ENCODE results near the gene TRAF3IP1. TPM values are rescaled to one million over a fixed set of nuclear protein-coding genes. Genes with fewer than 3 reads are reported as not detected.
"Not testable (repeated sequence)": the region's sequence is repeated elsewhere in the genome, so short reads cannot be mapped to it uniquely, and the experiment has no call there.

TRAF3IP1 gene, protein sequence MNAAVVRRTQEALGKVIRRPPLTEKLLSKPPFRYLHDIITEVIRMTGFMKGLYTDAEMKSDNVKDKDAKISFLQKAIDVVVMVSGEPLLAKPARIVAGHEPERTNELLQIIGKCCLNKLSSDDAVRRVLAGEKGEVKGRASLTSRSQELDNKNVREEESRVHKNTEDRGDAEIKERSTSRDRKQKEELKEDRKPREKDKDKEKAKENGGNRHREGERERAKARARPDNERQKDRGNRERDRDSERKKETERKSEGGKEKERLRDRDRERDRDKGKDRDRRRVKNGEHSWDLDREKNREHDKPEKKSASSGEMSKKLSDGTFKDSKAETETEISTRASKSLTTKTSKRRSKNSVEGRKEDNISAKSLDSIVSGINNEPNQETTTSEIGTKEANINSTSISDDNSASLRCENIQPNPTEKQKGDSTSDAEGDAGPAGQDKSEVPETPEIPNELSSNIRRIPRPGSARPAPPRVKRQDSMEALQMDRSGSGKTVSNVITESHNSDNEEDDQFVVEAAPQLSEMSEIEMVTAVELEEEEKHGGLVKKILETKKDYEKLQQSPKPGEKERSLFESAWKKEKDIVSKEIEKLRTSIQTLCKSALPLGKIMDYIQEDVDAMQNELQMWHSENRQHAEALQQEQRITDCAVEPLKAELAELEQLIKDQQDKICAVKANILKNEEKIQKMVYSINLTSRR
- total RNA-seq = 11.0 and 12.7 TPM in 2 replicates

DNA sequence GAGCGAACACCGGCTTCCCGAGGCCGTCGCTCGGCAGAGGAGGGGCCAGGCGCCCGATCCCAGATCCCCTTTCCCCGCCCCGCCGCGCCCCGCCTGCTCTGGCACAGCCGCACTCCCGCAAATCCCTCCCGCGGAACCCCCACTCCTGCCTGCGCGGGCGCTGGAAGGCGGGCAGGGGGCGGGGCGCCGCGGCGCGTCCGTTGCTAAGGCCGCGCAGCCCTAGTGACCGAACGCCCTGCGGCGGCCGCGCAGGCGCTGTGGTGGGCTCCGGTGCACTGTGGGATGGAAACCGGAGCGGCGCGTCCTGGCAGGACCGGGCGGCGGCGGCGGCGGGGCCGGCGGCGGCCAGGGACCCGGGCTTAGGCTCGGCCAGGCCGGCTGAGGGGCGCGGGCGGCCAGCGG lies at the start of gene TRAF3IP1:
Gene TRAF3IP1 (plus strand): TSS at position 273 of the 402 bp plus-strand sequence. CDS start 145 bp downstream, outside the sequence.
- no peak within 1 kb of the TSS for H3K27ac Mint-ChIP-seq
- H3K4me1 Mint-ChIP-seq = peaks cover 10% of the 10 kb centered on the region
- H3K4me3 Mint-ChIP-seq = peak within 1 kb of the TSS; percentile 76
- H3K36me3 Mint-ChIP-seq (ENCODE audit: low read depth) = no peaks in the 10 kb centered on the region
- H3K9me3 Mint-ChIP-seq = no peaks in the 10 kb centered on the region
- H3K27me3 Mint-ChIP-seq = peaks cover 18% of the 10 kb centered on the region
- intact Hi-C loops (cut with micrococcal nuclease) = loop anchor here (1.0 kb wide), 2 partner anchors 32 to 118 kb away; partner anchors contain the start of gene PER2
- peak; percentile 97 for DNase-seq

DNA sequence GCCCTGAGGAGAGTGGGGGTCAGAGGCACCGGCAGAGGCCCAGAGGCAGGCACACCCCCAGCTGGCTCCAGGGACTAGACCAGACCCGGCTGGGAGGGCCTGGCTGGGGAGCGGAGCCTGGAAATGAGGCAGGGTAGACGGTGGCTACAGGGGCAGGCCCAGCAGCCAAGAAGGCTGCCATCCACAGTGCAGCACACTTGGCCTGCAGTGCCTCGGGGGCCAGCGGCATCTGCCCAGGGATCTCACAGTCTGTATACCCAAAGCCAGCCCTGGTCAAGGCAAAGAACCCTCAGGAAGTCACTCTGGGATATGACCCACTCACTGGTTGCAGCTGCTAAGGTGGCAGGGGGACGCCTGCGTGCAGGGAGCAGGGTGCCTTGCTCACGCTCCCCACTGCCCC lies 49.7 kb upstream of the TRAF3IP1 start:
- Mint-ChIP-seq H3K27ac (no peak overlapping the region), H3K4me1 (peaks cover 1% of the 10 kb centered on the region), H3K4me3 (no peak overlapping the region), H3K9me3 (no peaks in the 10 kb centered on the region), H3K36me3 (ENCODE audit: low read depth) (peaks cover 24% of the 10 kb centered on the region), H3K27me3 (no peaks in the 10 kb centered on the region)
- no peak for DNase-seq
- intact Hi-C loops (cut with micrococcal nuclease) = no loop called here

DNA sequence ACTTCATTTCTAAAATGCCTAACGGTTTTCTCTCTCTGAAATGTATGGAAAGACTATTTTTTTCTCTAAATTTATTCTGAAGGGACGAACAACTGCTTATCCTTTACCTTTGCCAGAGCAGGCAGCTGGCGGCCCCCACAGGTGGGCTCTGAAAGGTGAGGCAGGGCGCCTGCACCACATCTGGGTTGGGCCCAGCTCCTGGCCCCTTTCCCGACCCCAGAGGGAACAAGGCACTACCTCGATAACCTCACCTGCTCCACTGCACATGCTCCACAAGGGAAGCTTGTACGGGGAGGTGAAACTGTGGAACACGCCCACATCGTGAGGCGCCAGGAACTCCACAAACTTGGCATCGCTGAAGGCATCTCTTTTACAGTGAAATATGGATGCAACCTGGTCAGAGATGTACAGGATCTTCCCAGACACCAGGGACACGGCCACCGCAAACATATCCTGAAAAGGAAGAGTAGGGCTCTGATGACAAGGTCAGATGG lies 49.2 kb upstream of the TRAF3IP1 start:
- H3K36me3 Mint-ChIP-seq (ENCODE audit: low read depth) = peaks cover 24% of the 10 kb centered on the region
- peaks cover 1% of the 10 kb centered on the region for H3K4me1 Mint-ChIP-seq
- no peak for DNase-seq
- H3K9me3 Mint-ChIP-seq = no peaks in the 10 kb centered on the region
- no peaks in the 10 kb centered on the region for H3K27me3 Mint-ChIP-seq
- intact Hi-C loops (cut with micrococcal nuclease) = no loop called here
- no peak overlapping the region for H3K4me3 Mint-ChIP-seq
- no peak overlapping the region for H3K27ac Mint-ChIP-seq

DNA sequence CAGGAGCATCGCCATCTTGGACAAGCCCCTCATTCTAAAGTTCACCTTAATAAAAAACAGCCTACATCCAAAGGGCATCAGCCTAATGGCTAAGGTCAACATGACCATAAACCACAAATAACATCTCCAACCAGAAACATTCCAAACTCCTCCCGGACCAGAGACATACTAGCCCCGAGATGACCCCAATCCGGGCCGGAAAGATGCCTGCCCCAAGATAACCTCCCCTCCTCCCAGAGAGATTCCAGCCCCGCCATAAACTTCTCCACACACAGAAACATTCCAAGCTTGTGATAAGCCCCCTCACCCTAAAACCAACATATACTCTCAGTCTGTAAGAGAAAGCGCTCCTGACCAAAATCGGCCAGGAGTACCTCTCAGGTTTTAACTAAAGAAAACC lies 48.6 kb upstream of the TRAF3IP1 start:
- H3K4me1 Mint-ChIP-seq; DNase-seq; H3K27me3 Mint-ChIP-seq; H3K4me3 Mint-ChIP-seq; intact Hi-C loops (cut with micrococcal nuclease); H3K27ac Mint-ChIP-seq; H3K9me3 Mint-ChIP-seq: not testable (repeated sequence)
- peaks cover 25% of the 10 kb centered on the region for H3K36me3 Mint-ChIP-seq (ENCODE audit: low read depth)

DNA sequence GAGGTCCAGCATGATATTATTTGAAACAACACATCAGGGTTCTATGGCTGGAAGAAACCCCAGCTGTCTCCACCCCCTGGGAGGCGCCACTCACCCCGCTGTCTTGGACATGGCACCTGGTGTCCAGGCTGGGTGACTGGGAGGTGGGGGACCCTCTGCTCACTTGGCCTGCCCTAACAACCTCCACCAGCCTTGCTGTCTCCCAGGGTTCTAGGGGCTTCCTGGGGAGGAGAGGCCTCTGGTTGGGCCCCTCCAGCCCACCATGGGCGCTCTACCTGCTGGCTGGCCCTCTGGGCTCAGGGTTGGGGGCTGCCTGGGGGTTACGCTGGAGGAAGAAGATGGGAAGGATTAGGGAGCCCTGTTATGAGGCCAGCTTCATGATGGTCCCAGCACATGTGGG lies 48.2 kb upstream of the TRAF3IP1 start:
- Mint-ChIP-seq H3K9me3 (no peaks in the 10 kb centered on the region), H3K4me3 (no peak overlapping the region), H3K27ac (no peak overlapping the region), H3K36me3 (ENCODE audit: low read depth) (peaks cover 25% of the 10 kb centered on the region), H3K27me3 (no peaks in the 10 kb centered on the region), H3K4me1 (peaks cover 1% of the 10 kb centered on the region)
- intact Hi-C loops (cut with micrococcal nuclease) = no loop called here
- no peak for DNase-seq

DNA sequence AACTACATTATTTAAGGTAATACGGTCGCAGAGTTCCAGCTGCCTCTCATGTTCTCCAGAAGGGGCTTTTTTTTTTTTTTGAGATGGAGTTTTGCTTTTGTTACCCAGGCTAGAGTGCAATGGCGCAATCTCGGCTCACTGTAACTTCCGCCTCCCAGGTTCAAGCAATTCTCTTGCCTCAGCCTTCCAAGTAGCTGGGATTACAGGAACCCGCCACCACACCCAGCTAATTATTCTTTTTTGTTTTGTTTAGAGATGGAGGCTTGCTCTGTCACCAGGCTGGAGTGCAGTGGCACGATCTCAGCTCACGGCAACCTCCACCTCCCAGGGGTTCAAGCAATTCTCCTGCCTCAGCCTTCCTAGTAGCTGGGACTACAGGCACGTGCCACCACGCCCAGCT lies 46.9 kb upstream of the TRAF3IP1 start:
- H3K27me3 Mint-ChIP-seq; H3K9me3 Mint-ChIP-seq; H3K4me1 Mint-ChIP-seq; intact Hi-C loops (cut with micrococcal nuclease); H3K27ac Mint-ChIP-seq; DNase-seq; H3K4me3 Mint-ChIP-seq: not testable (repeated sequence)
- peaks cover 22% of the 10 kb centered on the region for H3K36me3 Mint-ChIP-seq (ENCODE audit: low read depth)

DNA sequence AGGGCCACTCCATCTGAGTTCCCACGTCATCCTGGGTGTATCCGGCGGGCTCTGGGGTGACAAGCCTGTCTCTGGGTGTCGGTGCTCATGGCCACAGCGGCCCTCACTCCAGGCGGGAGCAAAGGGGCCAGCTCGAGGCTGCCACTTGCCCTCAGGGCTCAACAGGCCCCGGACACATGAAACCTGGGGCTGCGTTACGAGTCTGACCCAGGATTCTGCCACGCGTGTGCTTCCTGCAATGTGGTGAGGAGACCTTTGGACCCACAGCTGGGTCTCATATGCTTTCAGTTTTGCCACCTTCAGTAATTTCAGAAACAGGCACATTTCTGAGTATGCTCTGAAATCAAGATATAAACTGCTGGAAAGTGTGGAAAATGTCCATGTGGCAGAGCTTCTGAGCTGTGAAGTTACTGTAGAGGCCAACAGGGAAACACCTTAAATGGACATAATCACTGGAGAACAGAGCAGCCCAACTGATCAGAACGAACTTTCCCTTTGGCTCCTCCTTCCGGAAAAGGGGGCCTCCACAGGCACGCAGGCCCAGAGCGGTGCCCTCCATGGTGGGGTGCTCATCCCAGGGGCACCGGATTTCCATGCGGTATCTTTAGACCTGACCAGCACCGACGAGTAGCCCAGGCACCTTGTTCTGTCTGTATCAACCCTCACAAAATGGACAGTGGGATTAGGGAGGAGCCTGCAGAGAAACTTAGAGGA lies 46.0 kb upstream of the TRAF3IP1 start:
- H3K4me3 Mint-ChIP-seq = no peak overlapping the region

DNA sequence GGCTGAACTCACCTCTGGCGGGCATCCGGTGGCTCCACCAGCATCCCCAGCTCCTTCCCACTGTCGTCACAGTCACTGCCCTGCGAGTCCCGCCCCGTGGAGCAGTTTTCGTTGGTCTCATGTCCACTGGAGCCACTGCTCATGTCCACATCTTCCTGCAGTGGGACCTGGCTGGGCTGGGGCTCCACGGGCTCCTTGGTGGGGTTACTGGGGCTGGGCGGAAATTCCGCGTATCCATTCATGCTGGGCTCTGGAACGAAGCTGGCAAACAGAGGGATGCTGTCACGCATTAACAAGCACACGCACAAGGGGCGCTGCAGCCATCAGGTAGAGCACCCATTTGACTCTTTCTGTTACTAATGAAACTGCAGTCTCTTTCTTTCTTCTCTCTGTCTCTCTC lies 42.6 kb upstream of the TRAF3IP1 start:
- peaks cover 13% of the 10 kb centered on the region for H3K36me3 Mint-ChIP-seq (ENCODE audit: low read depth)
- intact Hi-C loops (cut with micrococcal nuclease) = no loop called here
- no peaks in the 10 kb centered on the region for H3K27me3 Mint-ChIP-seq
- H3K27ac Mint-ChIP-seq = no peak overlapping the region
- H3K9me3 Mint-ChIP-seq = no peaks in the 10 kb centered on the region
- H3K4me3 Mint-ChIP-seq = no peak overlapping the region
- H3K4me1 Mint-ChIP-seq = peaks cover 3% of the 10 kb centered on the region
- no peak for DNase-seq

More for the DNA sequence above, 46.0 kb upstream of the TRAF3IP1 start:
- H3K9me3 Mint-ChIP-seq = no peaks in the 10 kb centered on the region
- H3K27ac Mint-ChIP-seq = no peak overlapping the region
- peaks cover 20% of the 10 kb centered on the region for H3K36me3 Mint-ChIP-seq (ENCODE audit: low read depth)
- no peak for DNase-seq
- peaks cover 2% of the 10 kb centered on the region for H3K4me1 Mint-ChIP-seq
- intact Hi-C loops (cut with micrococcal nuclease) = no loop called here
- H3K27me3 Mint-ChIP-seq = no peaks in the 10 kb centered on the region

DNA sequence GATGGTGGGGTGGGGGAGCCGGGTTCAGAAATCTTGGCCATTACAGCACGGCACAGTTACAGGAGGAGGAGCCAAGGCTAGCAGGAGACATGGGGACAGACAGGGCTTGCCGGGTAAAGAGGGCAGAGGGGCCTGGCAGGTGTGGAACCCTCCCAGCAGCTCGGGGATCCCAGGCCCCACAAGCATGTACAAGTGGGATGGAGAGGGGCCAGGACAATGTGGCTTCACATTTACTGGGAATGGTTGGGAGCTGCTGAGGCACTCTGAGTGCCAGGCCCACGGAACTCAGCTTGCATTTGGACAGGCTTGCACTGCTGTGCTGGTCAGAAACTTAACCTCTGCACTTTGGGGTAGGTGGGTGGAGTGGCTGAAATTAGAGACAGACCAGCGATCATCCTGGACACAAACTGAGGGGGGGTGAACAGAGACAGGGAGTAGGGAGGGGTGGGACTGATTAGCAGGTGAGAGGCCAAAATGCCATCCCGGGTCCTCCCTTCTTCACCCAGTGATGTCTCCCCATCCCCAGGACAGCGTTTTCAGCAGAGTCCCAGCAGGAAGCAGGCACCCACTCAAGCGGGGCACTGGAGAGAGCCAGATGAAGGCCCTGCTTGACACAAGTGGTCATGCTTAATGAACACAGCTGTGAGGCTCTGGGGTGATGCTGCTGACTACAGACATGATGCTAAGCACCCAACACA lies 41.5 kb upstream of the TRAF3IP1 start:
- H3K27me3 Mint-ChIP-seq = no peaks in the 10 kb centered on the region
- DNase-seq = no peak
- H3K27ac Mint-ChIP-seq = no peak overlapping the region
- peaks cover 3% of the 10 kb centered on the region for H3K4me1 Mint-ChIP-seq
- H3K4me3 Mint-ChIP-seq = no peak overlapping the region
- no peaks in the 10 kb centered on the region for H3K9me3 Mint-ChIP-seq
- intact Hi-C loops (cut with micrococcal nuclease) = no loop called here
- peaks cover 10% of the 10 kb centered on the region for H3K36me3 Mint-ChIP-seq (ENCODE audit: low read depth)

DNA sequence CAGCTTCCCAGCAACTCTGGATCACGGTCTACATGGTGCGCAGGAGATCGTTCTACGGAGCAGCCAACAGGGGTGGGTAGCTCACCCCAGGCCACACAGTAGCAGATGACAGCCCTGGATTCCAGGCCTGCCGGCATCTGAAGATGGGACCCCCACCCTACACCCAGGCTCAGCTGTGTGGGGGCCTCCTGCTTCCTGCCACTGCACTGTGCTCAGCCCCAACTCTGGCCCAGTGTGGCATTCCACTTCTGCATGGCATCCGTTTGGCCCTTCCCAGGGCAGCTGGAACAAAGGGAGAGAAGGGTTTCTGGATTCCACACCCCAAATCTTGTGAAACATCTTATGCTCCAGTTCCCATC lies 41.0 kb upstream of the TRAF3IP1 start:
- peaks cover 3% of the 10 kb centered on the region for H3K4me1 Mint-ChIP-seq
- H3K27ac Mint-ChIP-seq = no peak overlapping the region
- intact Hi-C loops (cut with micrococcal nuclease) = no loop called here
- no peaks in the 10 kb centered on the region for H3K27me3 Mint-ChIP-seq
- peaks cover 10% of the 10 kb centered on the region for H3K36me3 Mint-ChIP-seq (ENCODE audit: low read depth)
- no peak overlapping the region for H3K4me3 Mint-ChIP-seq
- no peak for DNase-seq
- no peaks in the 10 kb centered on the region for H3K9me3 Mint-ChIP-seq

DNA sequence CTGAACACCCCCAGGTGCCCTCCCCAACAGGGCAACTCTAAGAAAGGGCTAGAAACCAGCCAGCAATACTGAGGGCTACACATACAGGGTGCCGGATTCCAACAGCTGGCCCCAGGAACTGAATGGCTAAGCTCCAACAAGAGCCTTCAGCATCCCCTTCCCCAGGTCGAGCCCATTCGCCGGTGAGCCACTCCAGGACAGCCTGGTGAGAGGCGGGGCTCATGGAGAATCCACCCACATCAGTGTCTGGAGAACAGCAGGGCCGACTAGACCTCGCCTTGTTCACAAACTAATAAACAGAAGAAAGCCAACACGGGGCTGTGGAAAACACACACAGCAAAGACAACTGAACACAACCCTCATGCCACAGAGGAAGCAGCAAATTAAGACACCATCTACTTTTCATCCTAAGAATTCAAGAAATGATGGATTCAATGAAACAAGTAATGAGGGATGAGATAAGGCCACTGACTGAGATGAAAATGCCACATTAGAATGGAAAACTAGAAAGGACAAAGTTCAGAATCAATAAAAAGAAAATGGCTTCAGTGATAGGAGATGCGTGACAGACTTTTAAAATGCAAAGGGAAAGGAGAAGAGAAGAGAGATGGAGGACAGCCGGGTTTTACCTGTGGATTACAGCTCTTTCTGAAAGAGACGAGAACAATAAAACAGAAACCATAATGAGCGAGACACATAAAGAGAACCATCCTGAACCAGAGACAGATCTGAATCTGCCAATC lies 40.1 kb upstream of the TRAF3IP1 start:
- intact Hi-C loops (cut with micrococcal nuclease) = no loop called here
- H3K4me3 Mint-ChIP-seq = no peak overlapping the region

DNA sequence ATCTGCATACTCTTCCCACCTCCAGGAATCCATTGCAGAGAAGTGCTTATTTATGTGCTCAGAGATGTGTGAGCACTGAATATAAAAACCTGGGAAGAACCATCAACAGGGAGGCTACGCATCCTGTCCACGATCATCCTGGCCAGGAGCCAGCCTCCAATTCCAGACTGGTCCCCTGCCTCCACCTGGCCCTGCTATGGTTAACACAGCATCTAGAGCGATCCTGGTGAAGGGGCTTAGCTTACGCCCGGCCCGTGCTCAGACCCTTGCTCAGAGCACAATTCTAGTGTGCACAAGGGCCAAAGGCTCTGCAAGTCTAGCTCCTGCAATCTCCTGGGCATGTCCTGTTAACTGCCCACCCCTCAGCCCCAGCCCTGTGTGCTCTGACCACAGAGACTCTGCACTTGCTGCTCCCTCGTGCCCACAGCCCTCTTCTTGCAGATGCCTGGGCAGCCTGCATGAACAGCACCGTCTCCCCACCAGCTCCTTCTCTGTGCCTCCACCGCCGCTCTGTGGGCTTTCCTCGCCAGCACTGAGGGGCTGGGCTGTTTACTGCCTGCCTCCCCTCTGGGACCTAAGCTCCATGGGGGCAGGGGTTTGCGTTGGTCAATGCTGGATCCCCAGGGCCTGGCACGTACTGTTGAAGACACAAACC lies 38.4 kb upstream of the TRAF3IP1 start:
- H3K4me1 Mint-ChIP-seq = peaks cover 7% of the 10 kb centered on the region
- no peak overlapping the region for H3K4me3 Mint-ChIP-seq
- no peak overlapping the region for H3K27ac Mint-ChIP-seq
- no peaks in the 10 kb centered on the region for H3K9me3 Mint-ChIP-seq
- intact Hi-C loops (cut with micrococcal nuclease) = no loop called here
- peaks cover 5% of the 10 kb centered on the region for H3K36me3 Mint-ChIP-seq (ENCODE audit: low read depth)
- no peaks in the 10 kb centered on the region for H3K27me3 Mint-ChIP-seq
- no peak for DNase-seq

More for the DNA sequence above, 40.1 kb upstream of the TRAF3IP1 start:
- no peak for DNase-seq
- Mint-ChIP-seq H3K27me3 (no peaks in the 10 kb centered on the region), H3K9me3 (no peaks in the 10 kb centered on the region), H3K4me1 (peaks cover 3% of the 10 kb centered on the region), H3K27ac (no peak overlapping the region), H3K36me3 (ENCODE audit: low read depth) (peaks cover 10% of the 10 kb centered on the region)
